OCI-LY7 (cell line): ENCODE data around the gene LRP1B. TPM values are rescaled to one million over a fixed set of nuclear protein-coding genes. Genes with fewer than 3 reads are reported as not detected.
"Not testable (repeated sequence)": the region's sequence is repeated elsewhere in the genome, so short reads cannot be mapped to it uniquely, and the experiment has no call there.

Experiments used
- BruUV-seq: library from RNA; stranded (reverse); fragments of 400-500 nt; replicated peaks from 2 replicates; lab custom pipeline; 2021; lab: Mats Ljungman, UMichigan
- CTCF ChIA-PET: fragments of 300-600 bp; sonication (Branson Sonifier 250); formaldehyde crosslinking; loops from one replicate; lab custom pipeline; 2022; ENCODE audit warnings: antibody characterized with exemption; ENCODE audit not compliant: unreplicated experiment; lab: Charles Lee
- POLR2A ChIA-PET: fragments of 300-600 bp; sonication (Branson Sonifier 250); formaldehyde crosslinking; loops from one replicate; lab custom pipeline; 2022; ENCODE audit warnings: antibody characterized with exemption; lab: Charles Lee
- DNase-seq: peaks from one replicate; pipeline ENCODE4 v3.0.0-alpha.2; 2015; ENCODE audit warnings: low spot score
- H2AFZ ChIP-seq: fragments of 200-600 bp; sonication (generic), shearing (Covaris generic); 2 replicates; pipeline ENCODE4 v1.6.1; 2014; ENCODE audit warnings: mild to moderate bottlenecking, antibody characterized with exemption, low read length, moderate library complexity
- H3K27ac ChIP-seq: fragments of 200-600 bp; sonication (generic); 2 replicates; pipeline ENCODE4 v1.5.1; 2014; ENCODE audit warnings: mixed run types, low read depth, mild to moderate bottlenecking, moderate library complexity, low read length, inconsistent platforms; ENCODE audit not compliant: poor library complexity, severe bottlenecking
- H3K36me3 ChIP-seq: fragments of 200-600 bp; sonication (generic); 2 replicates; pipeline ENCODE4 v1.6.1; 2014; ENCODE audit warnings: mild to moderate bottlenecking, antibody characterized with exemption, low read length, moderate library complexity, mixed read lengths; ENCODE audit not compliant: insufficient read depth
- H3K4me1 ChIP-seq: fragments of 200-600 bp; sonication (generic); 2 replicates; pipeline ENCODE4 v1.5.1; 2014; ENCODE audit warnings: mild to moderate bottlenecking, low read length; ENCODE audit not compliant: insufficient read depth, poor library complexity, severe bottlenecking
- H3K4me2 ChIP-seq: fragments of 200-600 bp; sonication (generic); 2 replicates; pipeline ENCODE4 v1.6.1; 2014; ENCODE audit warnings: mild to moderate bottlenecking, low read length
- H3K4me3 ChIP-seq: fragments of 200-600 bp; sonication (generic); 2 replicates; pipeline ENCODE4 v1.5.1; 2014; ENCODE audit warnings: mild to moderate bottlenecking, low read depth, low read length; ENCODE audit not compliant: poor library complexity, severe bottlenecking
- H3K79me2 ChIP-seq: fragments of 200-600 bp; sonication (generic); 2 replicates; pipeline ENCODE4 v1.6.1; 2016; ENCODE audit warnings: low read depth, mild to moderate bottlenecking, low read length, moderate library complexity, mixed read lengths; ENCODE audit not compliant: insufficient read depth
- H3K9me2 ChIP-seq: fragments of 200-600 bp; sonication (generic); 2 replicates; pipeline ENCODE4 v1.6.1; 2016; ENCODE audit warnings: mild to moderate bottlenecking, low read length, mixed read lengths; ENCODE audit not compliant: insufficient read depth
- H3K9me3 ChIP-seq: fragments of 200-600 bp; sonication (generic); 2 replicates; pipeline ENCODE4 v1.6.1; 2014; ENCODE audit warnings: mild to moderate bottlenecking, mixed run types, low read length, mixed read lengths
- H4K20me1 ChIP-seq: fragments of 200-600 bp; sonication (generic); 2 replicates; pipeline ENCODE4 v1.6.1; 2014; ENCODE audit warnings: mild to moderate bottlenecking, antibody characterized with exemption, low read length, moderate library complexity, mixed read lengths; ENCODE audit not compliant: insufficient read depth
- EZH2phosphoT487 ChIP-seq: fragments of 200-600 bp; sonication (generic); IDR thresholded peaks from 2 replicates; pipeline ENCODE4 v1.6.1; 2018; ENCODE audit warnings: low read depth, borderline replicate concordance, mild to moderate bottlenecking, mixed run types, antibody characterized with exemption, low read length, moderate library complexity, mixed read lengths
- intact Hi-C: fragments of 100-400 bp; cut with micrococcal nuclease; formaldehyde crosslinking; loops from one replicate; pipeline ENCODE4 v1.10.0; 2022; ENCODE audit not compliant: unreplicated experiment
- total RNA-seq, 2 experiments: library from RNA; depleted of rRNA in 1 of 2; stranded (reverse); fragments of >200 nt in 1 of 2; shearing (Covaris generic) in 1 of 2; gene quantifications; 2 replicates each; pipeline ENCODE4 v1.2.3, GENCODE V29; 2014 to 2022
- TF ChIP-seq, protein P1 (sequence below): fragments of 200-600 bp; sonication (generic); conservative IDR thresholded peaks from 2 replicates; pipeline ENCODE4 v1.5.1; 2014; ENCODE audit warnings: mild to moderate bottlenecking, antibody characterized with exemption, low read length, moderate library complexity, mixed read lengths

LRP1B gene
- total RNA-seq, 2 experiments from 2014 or later, result not detected

DNA sequence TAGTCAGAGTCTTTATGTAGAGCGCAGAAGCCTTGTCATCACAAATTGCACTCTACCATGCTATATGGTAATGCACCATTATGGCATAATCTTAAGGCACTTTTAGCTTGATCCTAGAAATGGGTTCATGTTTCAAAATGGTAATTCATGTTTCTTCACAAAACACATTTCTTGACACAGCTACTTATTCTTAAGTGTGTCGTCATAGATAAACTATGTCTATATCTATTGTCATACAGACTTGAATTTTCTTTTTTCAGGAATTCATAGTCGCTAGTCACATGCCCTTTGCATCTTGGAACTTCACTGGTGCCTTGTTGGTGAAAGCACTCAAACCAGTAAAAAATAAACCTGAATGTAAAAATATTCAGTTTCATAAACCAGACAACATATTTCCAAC is 1578.2 kb downstream of the LRP1B start:
- no peak overlapping the region for H3K4me3 ChIP-seq
- no peaks in the 10 kb centered on the region for H3K36me3 ChIP-seq
- no peaks in the 10 kb centered on the region for H3K4me1 ChIP-seq
- intact Hi-C loops, result no loop called here
- H4K20me1 ChIP-seq, result no peaks in the 10 kb centered on the region
- H3K4me2 ChIP-seq, result no peak overlapping the region
- no peaks in the 10 kb centered on the region for H3K9me3 ChIP-seq
- POLR2A ChIA-PET, result interaction anchor here (0.6 kb wide), 1 partner anchor 1079 kb away, joined by 4 read pairs; no protein-coding TSS in a partner anchor
- BruUV-seq, result no TSS peak
- DNase-seq, result no peak
- no peak overlapping the region for H3K27ac ChIP-seq
- CTCF ChIA-PET, result no interaction called here
- H3K9me2 ChIP-seq, result no peaks in the 10 kb centered on the region
- no peaks in the 10 kb centered on the region for H3K79me2 ChIP-seq
- TF ChIP-seq EZH2phosphoT487, result no peak
- TF ChIP-seq, protein P1, sequence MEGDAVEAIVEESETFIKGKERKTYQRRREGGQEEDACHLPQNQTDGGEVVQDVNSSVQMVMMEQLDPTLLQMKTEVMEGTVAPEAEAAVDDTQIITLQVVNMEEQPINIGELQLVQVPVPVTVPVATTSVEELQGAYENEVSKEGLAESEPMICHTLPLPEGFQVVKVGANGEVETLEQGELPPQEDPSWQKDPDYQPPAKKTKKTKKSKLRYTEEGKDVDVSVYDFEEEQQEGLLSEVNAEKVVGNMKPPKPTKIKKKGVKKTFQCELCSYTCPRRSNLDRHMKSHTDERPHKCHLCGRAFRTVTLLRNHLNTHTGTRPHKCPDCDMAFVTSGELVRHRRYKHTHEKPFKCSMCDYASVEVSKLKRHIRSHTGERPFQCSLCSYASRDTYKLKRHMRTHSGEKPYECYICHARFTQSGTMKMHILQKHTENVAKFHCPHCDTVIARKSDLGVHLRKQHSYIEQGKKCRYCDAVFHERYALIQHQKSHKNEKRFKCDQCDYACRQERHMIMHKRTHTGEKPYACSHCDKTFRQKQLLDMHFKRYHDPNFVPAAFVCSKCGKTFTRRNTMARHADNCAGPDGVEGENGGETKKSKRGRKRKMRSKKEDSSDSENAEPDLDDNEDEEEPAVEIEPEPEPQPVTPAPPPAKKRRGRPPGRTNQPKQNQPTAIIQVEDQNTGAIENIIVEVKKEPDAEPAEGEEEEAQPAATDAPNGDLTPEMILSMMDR, result no peak
- no peak overlapping the region for H2AFZ ChIP-seq

DNA sequence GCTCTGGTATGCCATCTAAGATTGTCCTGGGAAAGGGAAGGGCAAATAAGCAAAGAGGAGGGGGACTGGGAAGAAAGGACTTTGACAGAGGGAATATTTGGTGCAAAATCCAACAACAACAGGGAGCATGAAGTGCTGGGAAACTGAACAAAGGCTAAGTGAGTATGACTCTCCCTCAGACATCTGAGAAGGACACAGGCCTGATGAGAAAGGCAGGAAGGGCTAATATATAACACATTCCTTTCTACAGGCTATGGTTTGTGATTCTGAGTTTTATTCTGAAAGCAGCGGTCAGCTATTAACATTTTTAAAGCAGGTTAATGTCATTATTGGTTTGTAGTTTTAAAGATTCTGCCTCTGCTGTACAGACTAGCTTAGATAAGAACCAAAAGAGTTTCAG is 1579.5 kb downstream of the LRP1B start:
- no peak for DNase-seq
- ChIA-PET CTCF (no interaction called here), POLR2A (no interaction called here)
- no peak overlapping the region for H2AFZ ChIP-seq
- H4K20me1 ChIP-seq, result no peaks in the 10 kb centered on the region
- H3K79me2 ChIP-seq, result no peaks in the 10 kb centered on the region
- no TSS peak for BruUV-seq
- intact Hi-C loops, result no loop called here
- H3K9me3 ChIP-seq, result no peaks in the 10 kb centered on the region
- H3K27ac ChIP-seq, result no peak overlapping the region
- no peaks in the 10 kb centered on the region for H3K36me3 ChIP-seq
- no peaks in the 10 kb centered on the region for H3K4me1 ChIP-seq
- no peak overlapping the region for H3K4me2 ChIP-seq
- H3K4me3 ChIP-seq, result no peak overlapping the region
- H3K9me2 ChIP-seq, result no peaks in the 10 kb centered on the region
- no peak for TF ChIP-seq EZH2phosphoT487
- TF ChIP-seq, protein P1, result no peak

DNA sequence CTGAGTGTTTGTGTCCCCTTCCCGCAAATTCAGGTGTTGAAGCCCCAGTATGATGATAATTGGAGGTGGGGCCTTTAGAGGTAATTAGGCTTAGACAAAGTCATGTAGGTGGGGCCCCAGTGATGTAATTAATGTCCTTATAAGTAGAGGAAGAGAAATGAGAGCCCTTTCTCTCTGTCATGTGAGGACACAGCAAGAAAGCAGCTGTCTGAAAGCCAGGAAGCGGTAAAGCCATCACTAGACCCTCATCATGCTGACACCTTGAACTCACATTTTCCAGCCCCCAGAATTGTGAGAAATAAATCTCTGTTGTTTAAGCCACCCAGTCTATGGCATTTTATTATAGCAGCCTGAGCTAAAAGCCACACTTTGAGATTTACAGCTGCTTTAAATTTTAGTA is 1580.0 kb downstream of the LRP1B start:
- Histone ChIP-seq H3K4me1 (no peaks in the 10 kb centered on the region), H3K4me2 (no peak overlapping the region), H3K9me2 (no peaks in the 10 kb centered on the region), H3K36me3 (no peaks in the 10 kb centered on the region), H4K20me1 (no peaks in the 10 kb centered on the region), H3K79me2 (no peaks in the 10 kb centered on the region), H3K9me3 (no peaks in the 10 kb centered on the region), H2AFZ (no peak overlapping the region), H3K27ac (no peak overlapping the region), H3K4me3 (no peak overlapping the region)
- POLR2A ChIA-PET, result no interaction called here
- no peak for DNase-seq
- no TSS peak for BruUV-seq
- no peak for TF ChIP-seq EZH2phosphoT487
- TF ChIP-seq, protein P1, result no peak
- intact Hi-C loops, result no loop called here
- CTCF ChIA-PET, result no interaction called here

DNA sequence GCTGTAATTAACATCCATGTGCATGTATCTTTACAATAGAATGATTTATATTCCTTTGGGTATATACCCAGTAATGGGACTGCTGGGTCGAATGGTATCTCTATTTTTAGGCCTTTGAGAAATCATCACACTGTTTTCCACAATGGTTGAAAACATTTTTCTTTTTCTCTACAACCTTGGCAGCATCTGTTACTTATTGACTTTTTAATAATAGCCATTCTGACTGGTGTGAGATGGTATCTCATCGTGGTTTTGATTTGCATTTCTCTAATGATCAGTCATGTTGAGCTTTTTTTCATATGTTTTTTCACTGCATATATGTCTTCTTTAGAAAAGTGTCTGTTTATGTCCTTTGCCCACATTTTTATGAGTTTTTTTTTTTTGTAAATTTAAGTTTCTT is 1586.0 kb downstream of the LRP1B start:
- H3K79me2 ChIP-seq, intact Hi-C loops, CTCF ChIA-PET, H3K4me2 ChIP-seq, H3K27ac ChIP-seq, BruUV-seq, H2AFZ ChIP-seq, H4K20me1 ChIP-seq, DNase-seq, H3K36me3 ChIP-seq, H3K4me1 ChIP-seq, H3K9me3 ChIP-seq, H3K4me3 ChIP-seq, H3K9me2 ChIP-seq: not testable (repeated sequence)
- POLR2A ChIA-PET, result interaction anchor here (0.7 kb wide), 1 partner anchor 317 kb away, joined by 4 read pairs; no protein-coding TSS in a partner anchor
